Caco-2 (cell line): ENCODE measurements around the gene CGNL1. TPM values are rescaled to one million over a fixed set of nuclear protein-coding genes. Genes with fewer than 3 reads are reported as not detected.

ENCODE experiments used
- BruUV-seq: library from RNA; stranded (reverse); fragments of 400-500 nt; replicated peaks from 2 replicates; lab custom pipeline; 2021; lab: Mats Ljungman, UMichigan
- CTCF ChIA-PET: fragments of 300-600 bp; sonication (Branson Sonifier 250); formaldehyde crosslinking; loops from one replicate; lab custom pipeline; 2022; ENCODE audit warnings: antibody characterized with exemption; lab: Charles Lee
- POLR2A ChIA-PET: fragments of 300-600 bp; sonication (Branson Sonifier 250); formaldehyde crosslinking; loops from one replicate; lab custom pipeline; 2022; ENCODE audit warnings: antibody characterized with exemption; lab: Charles Lee
- DNase-seq, 2 experiments: peaks; one replicate each; pipeline versions ENCODE4 v3.0.0 to v3.0.0-alpha.2; 2020 to 2022
- H3K27me3 ChIP-seq: replicated peaks from 2 replicates; pipeline ENCODE4 v1.6.0; 2011; ENCODE audit warnings: low read length; ENCODE audit not compliant: control insufficient read depth, insufficient read depth
- H3K36me3 ChIP-seq: 2 replicates; pipeline ENCODE4 v1.5.1; 2011; ENCODE audit warnings: low read length; ENCODE audit not compliant: control insufficient read depth, insufficient read depth
- H3K4me1 ChIP-seq: fragments of 250-450 bp; sonication (Bioruptor Pico); 2 replicates; pipeline ENCODE4 v1.5.1; 2020; ENCODE audit warnings: mild to moderate bottlenecking
- H3K4me3 ChIP-seq: 2 replicates; pipeline ENCODE4 v1.5.1; 2011; ENCODE audit warnings: low read depth, mild to moderate bottlenecking, control low read depth, low read length
- H3K9me3 ChIP-seq: fragments of 250-450 bp; sonication (Bioruptor Pico); 2 replicates; pipeline ENCODE4 v1.5.1; 2020; ENCODE audit warnings: mild to moderate bottlenecking, moderate library complexity
- H3K27ac Mint-ChIP-seq: one replicate; pipeline ENCODE4 v1.8.0; 2022; ENCODE audit warnings: mixed read lengths; ENCODE audit not compliant: unreplicated experiment
- H3K27me3 Mint-ChIP-seq: one replicate; pipeline ENCODE4 v1.8.0; 2022; ENCODE audit warnings: mixed read lengths; ENCODE audit not compliant: insufficient read depth, unreplicated experiment
- H3K36me3 Mint-ChIP-seq: one replicate; pipeline ENCODE4 v1.8.0; 2022; ENCODE audit warnings: mild to moderate bottlenecking, mixed read lengths; ENCODE audit not compliant: insufficient read depth, unreplicated experiment
- H3K4me1 Mint-ChIP-seq: one replicate; pipeline ENCODE4 v1.8.0; 2022; ENCODE audit warnings: low read depth, mixed read lengths; ENCODE audit not compliant: unreplicated experiment
- H3K4me3 Mint-ChIP-seq: one replicate; pipeline ENCODE4 v1.8.0; 2022; ENCODE audit warnings: mild to moderate bottlenecking, moderate library complexity, mixed read lengths; ENCODE audit not compliant: unreplicated experiment
- H3K9me3 Mint-ChIP-seq: one replicate; pipeline ENCODE4 v1.8.0; 2022; ENCODE audit warnings: mixed read lengths; ENCODE audit not compliant: unreplicated experiment
- intact Hi-C: fragments of 100-400 bp; cut with micrococcal nuclease; formaldehyde crosslinking; loops from one replicate; pipeline ENCODE4 v1.10.0; 2022; ENCODE audit not compliant: unreplicated experiment
- total RNA-seq: library from RNA; stranded (reverse); gene quantifications from 2 replicates; pipeline ENCODE4 v1.2.3, GENCODE V29; 2022
- TF ChIP-seq, protein P1 (sequence below), 2 experiments: fragments of 200-600 bp in 1 of 2; IDR thresholded peaks; 1 replicate in 1 of 2; 2 replicates in 1 of 2; pipeline versions ENCODE4 v1.5.1 to v1.8.0; 2011 to 2022; ENCODE audit warnings: antibody characterized with exemption in 1 of 2, control low read depth in 1 of 2, inconsistent platforms in 1 of 2, low read depth in 1 of 2, low read length in 1 of 2, mild to moderate bottlenecking in 1 of 2, moderate library complexity in 1 of 2; ENCODE audit not compliant: insufficient read depth in 1 of 2, severe bottlenecking in 1 of 2, unreplicated experiment in 1 of 2

CGNL1 gene
- total RNA-seq, 1 experiment from 2014 or later, result 8.3 TPM

DNA sequence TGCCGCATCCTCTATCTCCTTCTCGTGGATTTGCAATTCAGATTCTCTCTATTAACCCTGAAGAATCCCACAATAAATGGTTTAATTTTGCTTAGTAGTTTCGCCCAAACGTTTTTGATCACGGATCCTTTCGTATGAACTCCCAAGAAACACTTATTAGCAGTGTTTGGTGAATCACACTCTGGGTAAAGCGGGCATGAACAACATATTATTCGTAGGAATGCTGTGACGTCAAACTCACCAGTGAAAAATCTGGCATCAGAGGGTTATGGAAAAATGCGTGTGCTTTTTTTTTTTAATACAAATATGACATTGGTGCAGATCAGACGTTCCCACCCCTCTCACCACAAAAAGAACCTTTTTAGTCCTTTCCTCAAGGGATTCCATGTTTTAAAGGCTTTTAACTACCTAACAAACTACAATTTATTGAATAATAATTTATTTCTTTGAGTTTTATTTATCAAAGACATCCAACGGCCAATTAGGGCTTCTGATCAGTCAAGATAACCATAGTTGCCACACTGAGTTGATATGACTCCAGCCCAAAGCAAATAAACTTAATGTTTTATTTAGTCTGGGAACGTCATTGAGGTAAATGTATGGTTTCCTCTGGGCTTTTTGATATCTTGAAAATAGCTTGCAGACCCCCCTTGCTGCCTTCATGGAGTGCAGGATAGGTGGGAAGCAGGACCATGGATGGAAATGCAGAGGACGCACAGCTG lies 45.5 kb upstream of the CGNL1 start:
- Mint-ChIP-seq H3K4me3 (no peak overlapping the region), H3K4me1 (peaks cover 14% of the 10 kb centered on the region), H3K36me3 (no peaks in the 10 kb centered on the region), H3K9me3 (no peaks in the 10 kb centered on the region), H3K27me3 (no peaks in the 10 kb centered on the region), H3K27ac (no peak overlapping the region)
- CTCF ChIA-PET, result no interaction called here
- Histone ChIP-seq H3K9me3 (no peaks in the 10 kb centered on the region), H3K4me3 (no peak overlapping the region), H3K4me1 (peaks cover 33% of the 10 kb centered on the region), H3K27me3 (no peaks in the 10 kb centered on the region), H3K36me3 (no peaks in the 10 kb centered on the region)
- POLR2A ChIA-PET, result no interaction called here
- BruUV-seq, result no TSS peak
- DNase-seq, result no peak
- TF ChIP-seq, protein P1, sequence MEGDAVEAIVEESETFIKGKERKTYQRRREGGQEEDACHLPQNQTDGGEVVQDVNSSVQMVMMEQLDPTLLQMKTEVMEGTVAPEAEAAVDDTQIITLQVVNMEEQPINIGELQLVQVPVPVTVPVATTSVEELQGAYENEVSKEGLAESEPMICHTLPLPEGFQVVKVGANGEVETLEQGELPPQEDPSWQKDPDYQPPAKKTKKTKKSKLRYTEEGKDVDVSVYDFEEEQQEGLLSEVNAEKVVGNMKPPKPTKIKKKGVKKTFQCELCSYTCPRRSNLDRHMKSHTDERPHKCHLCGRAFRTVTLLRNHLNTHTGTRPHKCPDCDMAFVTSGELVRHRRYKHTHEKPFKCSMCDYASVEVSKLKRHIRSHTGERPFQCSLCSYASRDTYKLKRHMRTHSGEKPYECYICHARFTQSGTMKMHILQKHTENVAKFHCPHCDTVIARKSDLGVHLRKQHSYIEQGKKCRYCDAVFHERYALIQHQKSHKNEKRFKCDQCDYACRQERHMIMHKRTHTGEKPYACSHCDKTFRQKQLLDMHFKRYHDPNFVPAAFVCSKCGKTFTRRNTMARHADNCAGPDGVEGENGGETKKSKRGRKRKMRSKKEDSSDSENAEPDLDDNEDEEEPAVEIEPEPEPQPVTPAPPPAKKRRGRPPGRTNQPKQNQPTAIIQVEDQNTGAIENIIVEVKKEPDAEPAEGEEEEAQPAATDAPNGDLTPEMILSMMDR (IDR thresholded peaks at IDR 0.05; ENCODE audit: insufficient read depth in 1 of 2, low read depth in 1 of 2, low read length in 1 of 2, severe bottlenecking in 1 of 2, unreplicated experiment in 1 of 2), result no peak
- intact Hi-C loops, result no loop called here

- no peaks in the 10 kb centered on the region for H3K27me3 Mint-ChIP-seq
- POLR2A ChIA-PET, result no interaction called here
- Histone ChIP-seq H3K9me3 (no peaks in the 10 kb centered on the region), H3K4me1 (peaks cover 29% of the 10 kb centered on the region), H3K27me3 (no peaks in the 10 kb centered on the region), H3K4me3 (no peak overlapping the region), H3K36me3 (no peaks in the 10 kb centered on the region)
- H3K4me1 Mint-ChIP-seq, result peaks cover 14% of the 10 kb centered on the region
- TF ChIP-seq, protein P1 (IDR thresholded peaks at IDR 0.05; ENCODE audit: insufficient read depth in 1 of 2, low read depth in 1 of 2, low read length in 1 of 2, severe bottlenecking in 1 of 2, unreplicated experiment in 1 of 2), result no peak
- no peaks in the 10 kb centered on the region for H3K36me3 Mint-ChIP-seq
- intact Hi-C loops, result no loop called here
- no TSS peak for BruUV-seq
- CTCF ChIA-PET, result interaction anchor here (0.8 to 1.0 kb wide), 2 partner anchors 195 to 510 kb away, joined by 4 read pairs; no protein-coding TSS in a partner anchor
- H3K27ac Mint-ChIP-seq, result no peak overlapping the region
- no peak for DNase-seq
- H3K9me3 Mint-ChIP-seq, result no peaks in the 10 kb centered on the region
- H3K4me3 Mint-ChIP-seq, result no peak overlapping the region
Observed at GRCh38 chr15:57332326-57332725, 44.0 kb upstream of the CGNL1 start.

- intact Hi-C loops, result no loop called here
- H3K27me3 ChIP-seq, result no peaks in the 10 kb centered on the region
- no peaks in the 10 kb centered on the region for H3K9me3 Mint-ChIP-seq
Observed at GRCh38 chr15:57333487-57333886, 42.8 kb upstream of the CGNL1 start.

More at GRCh38 chr15:57333487-57333886, 42.8 kb upstream of the CGNL1 start:
- Histone ChIP-seq H3K4me1 (peaks cover 19% of the 10 kb centered on the region), H3K9me3 (no peaks in the 10 kb centered on the region), H3K4me3 (no peak overlapping the region), H3K36me3 (no peaks in the 10 kb centered on the region)
- Mint-ChIP-seq H3K27me3 (no peaks in the 10 kb centered on the region), H3K36me3 (no peaks in the 10 kb centered on the region), H3K27ac (no peak overlapping the region), H3K4me1 (peaks cover 14% of the 10 kb centered on the region), H3K4me3 (no peak overlapping the region)
- POLR2A ChIA-PET, result no interaction called here
- CTCF ChIA-PET, result no interaction called here
- TF ChIP-seq, protein P1 (IDR thresholded peaks at IDR 0.05; ENCODE audit: insufficient read depth in 1 of 2, low read depth in 1 of 2, low read length in 1 of 2, severe bottlenecking in 1 of 2, unreplicated experiment in 1 of 2), result no peak
- BruUV-seq, result no TSS peak
- no peak for DNase-seq
